GM08714 (cell line): ENCODE data around the gene SMIM5.

Experiments
- H3K4me3 ChIP-seq: fragments of 200-500 bp; sonication (Bioruptor generic); 2 replicates; pipeline ENCODE4 v1.5.1; 2014; ENCODE audit warnings: mild to moderate bottlenecking, low read length, inconsistent platforms
- ZNF274 ChIP-seq: IDR thresholded peaks from 2 replicates; pipeline ENCODE4 v1.6.1; 2012; ENCODE audit warnings: mild to moderate bottlenecking, low read depth, low read length

SMIM5 gene

DNA sequence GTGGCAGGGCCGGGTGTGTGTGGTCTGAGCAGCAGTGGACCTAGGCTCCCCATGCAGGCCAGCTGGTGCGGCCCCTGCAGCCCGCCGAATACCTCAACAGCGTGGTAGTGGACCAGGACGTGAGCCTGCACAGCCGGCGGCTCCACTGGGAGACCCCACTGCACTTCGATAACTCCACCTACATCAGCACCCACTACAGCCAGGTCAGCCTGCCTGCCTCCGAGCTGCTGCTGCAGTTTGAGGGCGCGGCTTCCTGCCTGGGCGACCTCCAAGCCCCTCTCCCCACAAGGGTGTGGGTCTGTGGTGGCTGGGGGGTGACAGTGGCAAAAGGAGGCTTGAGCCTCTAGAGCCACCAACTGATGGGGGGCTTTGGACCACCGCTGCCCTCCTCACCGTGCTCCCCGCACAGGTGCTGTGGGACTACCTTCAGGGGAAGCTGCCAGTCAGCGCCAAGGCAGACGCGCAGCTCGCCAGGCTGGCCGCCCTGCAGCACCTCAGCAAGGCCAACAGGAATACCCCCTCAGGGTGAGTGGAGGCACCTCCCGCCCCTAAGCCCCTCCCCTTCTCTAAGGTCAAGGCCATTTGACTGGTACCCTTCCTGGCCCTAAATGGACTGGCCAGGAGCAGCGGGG lies 8.4 kb upstream of the SMIM5 start:
- no peak for TF ChIP-seq ZNF274
- H3K4me3 ChIP-seq = no peak overlapping the region

DNA sequence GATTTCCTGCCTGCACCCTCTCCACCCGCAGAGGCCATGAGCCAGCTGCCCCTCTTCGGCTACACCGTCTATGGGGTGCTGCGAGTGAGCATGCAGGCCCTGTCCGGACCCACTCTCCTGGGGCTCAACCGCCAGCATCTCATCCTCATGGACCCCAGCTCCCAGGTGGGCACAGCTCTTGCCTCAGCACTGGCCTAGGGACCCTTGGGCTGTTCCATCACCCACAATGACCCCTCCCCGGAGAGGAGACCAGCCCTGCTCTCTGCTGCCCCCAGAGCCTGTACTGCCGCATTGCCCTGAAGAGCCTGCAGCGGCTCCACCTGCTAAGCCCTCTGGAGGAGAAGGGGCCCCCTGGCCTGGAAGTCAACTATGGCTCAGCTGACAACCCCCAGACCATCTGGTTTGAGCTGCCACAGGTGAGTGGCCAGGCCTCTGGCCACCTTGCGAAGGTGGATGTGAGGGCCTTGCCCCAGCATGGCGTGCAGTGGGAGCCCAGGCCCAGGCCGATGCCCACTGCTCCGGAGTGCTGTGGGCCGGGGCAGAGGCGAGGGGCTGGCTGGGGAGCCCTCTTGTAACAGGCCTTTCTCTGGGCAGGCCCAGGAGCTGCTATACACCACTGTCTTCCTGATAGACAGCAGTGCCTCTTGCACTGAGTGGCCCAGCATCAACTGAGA lies 7.3 kb upstream of the SMIM5 start:
- H3K4me3 ChIP-seq = no peak overlapping the region
- TF ChIP-seq ZNF274 = no peak

DNA sequence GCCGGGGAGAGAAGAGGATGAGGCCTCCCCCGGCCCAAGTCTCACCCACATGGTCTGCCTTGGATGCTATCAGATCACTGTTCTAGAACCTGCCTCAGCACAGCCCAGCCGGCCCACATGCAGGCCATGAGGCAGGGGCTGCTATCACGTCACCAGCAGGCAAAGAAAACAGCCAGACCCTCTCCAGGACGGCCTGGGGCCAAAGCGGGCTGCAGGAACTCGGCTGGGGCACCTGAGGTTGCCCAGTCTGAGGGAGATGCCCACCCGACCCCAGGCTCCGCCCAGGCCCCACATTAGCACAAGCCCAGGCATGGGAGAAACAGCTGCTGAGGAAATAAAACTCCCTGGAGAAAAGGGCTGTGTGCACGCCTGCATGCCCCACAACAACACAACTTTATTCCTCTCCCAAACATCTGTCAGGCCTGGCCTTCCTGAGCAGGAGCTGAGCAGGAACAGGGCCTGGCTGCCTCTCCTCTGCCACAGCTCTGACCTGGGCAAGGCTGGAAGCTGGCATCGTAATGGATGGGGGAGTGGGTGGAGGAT lies 6.7 kb upstream of the SMIM5 start:
- no peak for TF ChIP-seq ZNF274
- H3K4me3 ChIP-seq = no peak overlapping the region

DNA sequence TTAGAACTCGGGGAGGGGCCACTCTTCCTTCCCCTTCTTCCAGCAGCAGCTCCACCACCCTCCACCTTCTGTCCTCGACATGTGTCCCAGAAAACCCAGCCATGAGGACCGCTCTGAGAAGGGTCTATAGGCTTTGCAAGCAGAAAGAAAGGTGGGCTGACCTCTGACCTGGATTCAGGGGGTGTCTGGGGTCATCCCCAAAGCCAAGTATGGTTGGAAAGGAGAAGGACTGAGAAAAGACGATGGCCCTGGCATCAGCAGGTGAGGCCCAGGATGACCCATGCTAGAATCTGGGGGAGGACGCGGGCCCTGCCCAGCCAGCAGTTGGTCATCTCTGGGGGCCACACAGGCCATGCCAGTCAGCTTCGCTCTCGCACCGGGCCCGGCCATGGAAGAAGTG lies 6.1 kb upstream of the SMIM5 start:
- no peak overlapping the region for H3K4me3 ChIP-seq
- TF ChIP-seq ZNF274 = no peak

DNA sequence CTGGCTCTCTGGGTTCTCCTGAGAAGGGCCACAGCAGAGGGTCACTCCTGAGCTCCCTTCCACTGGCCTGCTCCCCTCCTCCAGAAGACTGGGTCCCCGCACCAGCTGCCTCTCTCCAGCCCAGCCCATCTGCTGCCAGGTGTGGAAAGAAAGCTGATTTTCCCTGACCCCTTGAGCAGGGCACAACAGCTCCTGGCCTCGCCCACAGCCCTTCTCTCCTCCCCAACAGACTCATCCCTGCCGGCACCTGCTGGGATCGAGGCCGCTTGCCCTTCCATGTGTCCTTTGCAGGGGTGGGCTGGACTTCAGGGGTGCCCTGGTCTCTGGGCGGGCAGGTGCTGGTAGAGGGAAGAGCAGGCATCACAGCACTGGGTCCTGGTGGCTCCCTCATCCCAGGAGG lies 4.8 kb upstream of the SMIM5 start:
- TF ChIP-seq ZNF274 = no peak
- no peak overlapping the region for H3K4me3 ChIP-seq

DNA sequence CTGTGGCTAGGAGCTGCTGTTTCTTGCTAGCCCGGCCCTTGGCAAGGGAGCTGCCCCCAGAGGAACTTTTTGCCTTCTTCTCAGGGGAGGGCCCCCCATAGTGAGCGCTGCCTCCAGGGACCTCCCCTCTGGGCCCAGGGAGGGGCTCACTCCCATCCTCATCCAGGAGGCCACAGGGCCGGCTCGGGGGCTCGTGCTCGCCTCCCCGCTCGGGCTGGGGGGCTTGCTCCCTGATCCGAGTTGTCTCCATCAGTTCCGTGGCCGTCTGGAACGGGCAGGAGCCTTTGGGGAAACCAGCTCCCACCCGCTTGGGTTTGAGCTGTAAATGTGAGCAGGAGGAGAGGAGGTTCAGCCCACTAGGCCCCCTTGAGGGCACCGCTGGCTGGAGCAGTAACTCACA lies 4.1 kb upstream of the SMIM5 start:
- TF ChIP-seq ZNF274 = no peak
- H3K4me3 ChIP-seq = no peak overlapping the region

DNA sequence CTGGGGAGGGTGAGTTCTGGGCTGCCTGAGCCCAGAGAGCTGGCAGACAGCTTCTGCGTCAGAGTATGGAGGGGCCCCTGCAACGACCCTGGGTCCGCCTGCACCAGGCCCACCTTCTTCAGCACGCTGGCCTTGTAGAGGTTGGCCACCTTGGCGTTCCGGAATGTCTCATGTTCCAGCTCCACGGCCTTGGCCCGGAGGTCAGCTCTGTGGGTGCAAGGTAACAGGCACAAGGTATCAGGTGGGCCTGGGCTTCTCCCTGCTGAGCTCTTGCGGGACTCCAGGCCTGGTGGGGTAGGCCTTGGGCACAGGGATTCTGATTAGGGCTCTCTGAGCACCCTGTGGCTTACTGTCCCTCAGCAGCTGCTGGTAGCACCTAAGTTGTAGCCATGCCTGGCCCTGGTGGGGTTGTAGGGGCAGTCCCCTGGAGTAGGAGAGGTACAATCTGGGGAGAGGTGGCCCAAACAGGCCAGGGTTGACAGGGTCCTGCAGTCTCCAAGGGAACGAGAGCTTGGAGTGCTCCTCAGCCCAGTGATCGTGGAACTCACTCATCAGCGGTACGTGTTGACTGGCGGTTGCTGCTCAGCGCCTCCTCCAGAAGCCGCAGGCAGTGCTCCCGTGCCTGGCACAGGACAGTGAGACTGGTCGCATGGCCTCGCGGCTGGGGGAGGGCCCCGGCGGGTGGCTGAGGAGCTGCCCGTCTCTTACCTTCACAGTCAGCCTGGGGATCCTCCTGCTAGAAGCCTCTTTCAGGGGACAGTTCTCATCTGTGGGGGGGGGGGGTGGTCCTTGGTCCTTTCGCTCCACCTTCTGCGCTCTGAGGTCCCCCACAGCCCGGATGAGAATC lies 2.9 kb upstream of the SMIM5 start:
- no peak for TF ChIP-seq ZNF274

DNA sequence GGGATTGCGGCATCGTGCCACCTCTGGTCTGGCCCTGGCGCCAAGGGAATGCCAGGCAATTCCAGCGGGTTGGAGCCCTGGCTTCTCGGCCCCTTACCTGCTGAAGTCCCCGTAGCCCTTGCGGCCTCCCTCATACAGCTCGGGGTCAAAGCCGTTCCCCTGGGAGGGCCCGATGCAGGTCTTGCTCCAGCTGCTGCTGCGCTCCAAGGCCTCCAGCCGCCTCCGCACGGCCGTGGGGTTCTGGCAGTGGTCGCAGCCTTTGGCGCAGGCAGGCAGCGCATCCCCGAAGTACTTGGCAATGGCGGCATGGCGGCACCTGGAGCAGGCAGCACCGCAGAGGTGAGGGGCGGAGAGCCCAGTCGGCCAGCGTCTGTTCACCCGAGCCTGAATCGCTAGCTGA lies 1.9 kb upstream of the SMIM5 start:
- no peak for TF ChIP-seq ZNF274
- no peak overlapping the region for H3K4me3 ChIP-seq

More for the DNA sequence above, 2.9 kb upstream of the SMIM5 start:
- no peak overlapping the region for H3K4me3 ChIP-seq

DNA sequence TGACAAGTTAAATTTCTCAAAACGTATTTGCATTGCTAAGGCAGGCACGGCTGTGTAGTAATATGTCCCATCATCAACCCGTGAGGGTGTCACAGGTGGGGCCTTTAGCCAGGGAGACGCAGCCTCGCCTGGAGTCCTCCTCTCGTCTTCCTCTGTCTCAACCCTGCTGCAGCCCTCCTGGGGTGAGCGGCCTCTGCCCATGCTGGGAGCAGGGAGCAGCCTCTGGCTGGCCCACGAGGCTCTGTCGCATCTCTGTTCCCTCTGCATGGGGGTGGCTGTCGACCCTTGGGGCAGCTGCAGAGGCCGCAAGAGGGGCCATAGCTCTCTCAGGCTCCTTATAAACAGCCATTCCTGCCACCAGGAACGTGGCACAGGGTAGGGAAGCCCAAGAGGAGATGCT lies 806 bp upstream of the SMIM5 start:
- no peak for TF ChIP-seq ZNF274
- no peak overlapping the region for H3K4me3 ChIP-seq

DNA sequence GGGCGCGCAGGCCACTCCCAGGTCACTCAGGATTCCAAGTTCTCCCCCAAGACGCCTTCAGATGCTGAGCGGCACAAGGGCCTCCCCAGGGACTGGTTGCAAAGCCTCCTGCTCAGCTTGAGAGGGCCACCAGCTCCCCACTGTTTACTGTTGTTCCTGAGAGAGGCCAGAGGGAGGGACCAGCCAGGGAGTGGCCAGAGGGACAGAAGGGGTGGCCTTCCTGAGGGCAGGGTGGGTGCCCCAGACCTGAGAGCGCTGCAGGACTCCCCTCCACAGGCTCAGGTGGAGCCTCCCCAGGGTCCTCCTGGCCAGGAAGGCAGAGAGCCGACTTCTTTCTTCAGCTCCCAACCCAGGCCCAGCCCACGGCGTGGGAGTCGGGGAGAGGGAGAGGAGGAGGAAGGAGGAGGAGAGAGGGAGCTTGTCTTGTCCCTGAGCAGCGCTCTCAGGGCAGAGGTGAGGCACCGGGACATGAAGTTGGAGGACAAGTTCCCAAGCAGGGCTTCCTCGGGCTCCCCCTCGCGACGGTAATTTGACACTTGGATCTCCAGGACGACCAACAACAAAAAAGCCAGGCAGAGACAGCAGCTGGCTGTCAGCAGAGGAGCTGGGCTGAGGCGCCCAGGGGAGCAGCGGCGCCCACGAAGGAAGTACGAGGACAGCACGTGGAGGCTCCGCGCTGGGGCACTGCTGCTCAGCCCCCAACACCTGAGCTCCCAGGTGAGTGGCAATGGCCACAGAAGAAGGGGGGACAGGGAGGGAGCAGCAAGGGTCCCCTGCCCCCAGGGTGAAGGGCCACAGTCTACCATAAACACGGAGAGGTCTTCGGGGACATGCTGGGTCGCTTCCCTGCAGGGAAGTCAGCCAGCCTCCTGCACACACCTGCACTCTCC lies 497 bp downstream of the SMIM5 start:
- no peak overlapping the region for H3K4me3 ChIP-seq
- TF ChIP-seq ZNF274 = no peak

DNA sequence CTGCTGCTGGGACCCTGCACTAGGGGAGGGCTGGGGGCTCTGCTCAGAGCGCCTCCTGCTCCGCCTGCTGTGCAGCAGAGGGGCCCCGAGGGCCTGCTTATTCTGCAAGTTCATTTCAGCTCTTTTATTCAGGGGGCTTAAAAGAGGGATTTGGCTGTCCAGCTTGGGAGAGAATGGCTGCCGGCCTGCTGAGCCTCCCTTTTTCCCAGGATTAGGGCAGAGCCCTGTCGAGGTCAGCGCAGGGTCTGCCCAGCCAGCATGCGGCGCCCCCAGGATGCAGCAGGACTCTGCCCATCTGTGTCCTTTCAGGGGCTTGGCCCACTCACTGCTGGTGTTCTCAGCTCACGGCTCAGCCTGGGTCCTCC lies 1.1 kb downstream of the SMIM5 start:
- TF ChIP-seq ZNF274 = no peak
- H3K4me3 ChIP-seq = no peak overlapping the region

DNA sequence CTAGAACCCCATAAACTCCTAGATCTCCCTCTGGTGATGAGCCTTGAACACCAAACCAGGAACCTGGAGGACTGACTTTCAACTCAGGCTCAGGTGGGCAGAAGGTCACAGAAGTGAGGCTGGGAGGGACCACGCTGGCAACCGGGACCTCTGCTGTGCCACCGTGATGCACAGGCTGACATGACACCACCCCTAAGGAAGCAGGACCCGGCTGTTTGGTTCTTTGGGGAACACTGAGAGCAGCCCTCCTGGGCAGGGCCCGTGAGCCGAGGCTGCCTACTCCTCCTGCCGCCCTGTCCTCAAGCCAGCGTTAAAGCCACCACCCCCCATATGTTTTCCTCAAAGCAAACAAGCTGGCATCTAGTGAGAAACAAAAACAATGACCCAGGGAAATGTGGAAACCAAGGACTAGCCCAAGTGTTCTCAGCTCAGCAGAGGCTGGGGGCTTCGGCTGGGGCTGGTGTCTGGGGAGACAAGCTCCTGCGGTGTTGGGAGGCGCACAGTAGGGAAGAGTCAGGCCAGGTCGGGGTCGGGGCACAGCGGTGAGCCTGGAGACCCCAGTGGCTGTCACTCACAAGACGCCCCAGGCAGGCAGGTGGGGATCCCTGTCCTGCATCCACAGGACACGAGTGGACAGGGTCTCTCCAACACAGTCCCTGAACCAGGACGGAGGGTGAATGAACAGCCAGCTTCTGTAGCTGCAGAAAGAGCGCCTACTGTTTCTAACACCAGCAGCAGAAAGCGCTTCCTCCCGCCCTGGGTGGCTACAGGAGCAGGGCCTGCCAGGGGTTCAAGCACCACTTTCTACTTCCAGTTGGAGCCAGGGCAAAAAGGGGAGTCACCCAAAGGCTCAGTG lies 1.7 kb downstream of the SMIM5 start:
- TF ChIP-seq ZNF274 = no peak
- H3K4me3 ChIP-seq = no peak overlapping the region

DNA sequence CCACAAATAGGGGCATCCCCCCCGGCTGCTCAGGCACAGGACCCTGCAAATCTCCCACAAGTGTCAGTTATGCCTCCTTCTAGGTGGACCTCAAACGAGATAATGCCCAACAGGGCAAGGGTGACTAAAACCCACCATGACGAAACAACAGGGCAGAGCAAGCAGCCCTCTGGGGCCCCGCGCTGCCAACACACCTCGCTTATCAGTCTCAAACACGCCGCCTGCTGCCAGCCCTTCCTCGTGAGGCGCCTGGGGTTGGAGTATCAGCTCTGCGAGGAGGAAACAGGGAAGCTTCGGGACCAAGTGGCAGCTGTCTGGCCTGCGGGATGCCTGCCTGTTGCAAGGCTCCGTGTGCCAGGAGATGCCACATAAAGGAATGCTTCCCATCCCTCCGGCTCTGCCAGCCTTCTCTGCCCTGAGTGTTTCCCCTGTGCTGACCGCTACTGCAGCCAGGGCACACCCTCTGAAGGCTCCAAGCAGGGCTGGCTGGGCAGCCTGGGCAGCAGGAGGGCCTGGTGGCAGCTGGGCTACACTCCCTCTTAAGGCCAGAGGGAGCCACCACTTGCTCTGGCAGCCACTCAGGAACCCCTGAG lies 2.5 kb downstream of the SMIM5 start:
- H3K4me3 ChIP-seq = no peak overlapping the region
- TF ChIP-seq ZNF274 = no peak
